Cardiac muscle cell (in vitro differentiated cells and primary cell): Measurements from ENCODE around the gene YJEFN3. TPM values are rescaled to one million over a fixed set of nuclear protein-coding genes. Genes with fewer than 3 reads are reported as not detected.

Source experiments
- DNase-seq, 2 donors: peaks; one replicate each; pipeline versions ENCODE4 v3.0.0 to v3.0.0-alpha.2; 2010 to 2017; ENCODE audit warnings: low read depth in 1 of 2, low spot score in 1 of 2
- H3K27ac ChIP-seq: fragments of 200-600 bp; sonication (generic); 2 replicates; pipeline ENCODE4 v1.5.1; 2016
- H3K27me3 ChIP-seq: fragments of 200-600 bp; sonication (generic); 2 replicates; pipeline ENCODE4 v1.6.0; 2016; ENCODE audit warnings: control low read depth
- H3K36me3 ChIP-seq: fragments of 200-600 bp; sonication (generic); 2 replicates; pipeline ENCODE4 v1.5.1; 2016; ENCODE audit warnings: control low read depth
- H3K4me1 ChIP-seq: fragments of 200-600 bp; sonication (generic); 2 replicates; pipeline ENCODE4 v1.8.1; 2017; ENCODE audit warnings: low read depth, mild to moderate bottlenecking, mixed run types
- H3K4me3 ChIP-seq: fragments of 200-600 bp; sonication (generic); 2 replicates; pipeline ENCODE4 v1.5.1; 2016; ENCODE audit warnings: mild to moderate bottlenecking
- H3K9me3 ChIP-seq: fragments of 200-600 bp; sonication (generic); 2 replicates; pipeline ENCODE4 v1.5.1; 2017; ENCODE audit warnings: low read depth, mild to moderate bottlenecking, control low read depth
- polyA plus RNA-seq: library from polyadenylated mRNA; unstranded; fragments of >200 nt; fragmentation: Nextera tagmentation; extraction: Ambion mirVana; gene quantifications from 2 replicates; pipeline ENCODE4 v1.2.1, GENCODE V29; 2016
- total RNA-seq: library from RNA; depleted of rRNA; stranded (reverse); fragments of >200 nt; gene quantifications from 2 replicates; pipeline ENCODE4 v1.2.3, GENCODE V29; 2016
- TF ChIP-seq, protein P1 (sequence below): IDR thresholded peaks from 2 replicates; pipeline ENCODE4 v1.5.1; 2012; ENCODE audit warnings: low read depth, mild to moderate bottlenecking, low read length

The YJEFN3 gene
- total and polyA plus RNA-seq, 2 experiments from 2014 or later: 12.5 to 29.9 TPM

GRCh38 chr19:19524053-19524452 lies 4.7 kb upstream of the YJEFN3 start:
- H3K4me3 ChIP-seq: no peak overlapping the region
- peaks cover 5% of the 10 kb centered on the region for H3K36me3 ChIP-seq
- DNase-seq: no peak
- H3K27me3 ChIP-seq: no peaks in the 10 kb centered on the region
- TF ChIP-seq, protein P1, sequence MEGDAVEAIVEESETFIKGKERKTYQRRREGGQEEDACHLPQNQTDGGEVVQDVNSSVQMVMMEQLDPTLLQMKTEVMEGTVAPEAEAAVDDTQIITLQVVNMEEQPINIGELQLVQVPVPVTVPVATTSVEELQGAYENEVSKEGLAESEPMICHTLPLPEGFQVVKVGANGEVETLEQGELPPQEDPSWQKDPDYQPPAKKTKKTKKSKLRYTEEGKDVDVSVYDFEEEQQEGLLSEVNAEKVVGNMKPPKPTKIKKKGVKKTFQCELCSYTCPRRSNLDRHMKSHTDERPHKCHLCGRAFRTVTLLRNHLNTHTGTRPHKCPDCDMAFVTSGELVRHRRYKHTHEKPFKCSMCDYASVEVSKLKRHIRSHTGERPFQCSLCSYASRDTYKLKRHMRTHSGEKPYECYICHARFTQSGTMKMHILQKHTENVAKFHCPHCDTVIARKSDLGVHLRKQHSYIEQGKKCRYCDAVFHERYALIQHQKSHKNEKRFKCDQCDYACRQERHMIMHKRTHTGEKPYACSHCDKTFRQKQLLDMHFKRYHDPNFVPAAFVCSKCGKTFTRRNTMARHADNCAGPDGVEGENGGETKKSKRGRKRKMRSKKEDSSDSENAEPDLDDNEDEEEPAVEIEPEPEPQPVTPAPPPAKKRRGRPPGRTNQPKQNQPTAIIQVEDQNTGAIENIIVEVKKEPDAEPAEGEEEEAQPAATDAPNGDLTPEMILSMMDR: no peak
- H3K27ac ChIP-seq: no peak overlapping the region
- H3K4me1 ChIP-seq: peaks cover 11% of the 10 kb centered on the region
- H3K9me3 ChIP-seq: no peaks in the 10 kb centered on the region

DNA sequence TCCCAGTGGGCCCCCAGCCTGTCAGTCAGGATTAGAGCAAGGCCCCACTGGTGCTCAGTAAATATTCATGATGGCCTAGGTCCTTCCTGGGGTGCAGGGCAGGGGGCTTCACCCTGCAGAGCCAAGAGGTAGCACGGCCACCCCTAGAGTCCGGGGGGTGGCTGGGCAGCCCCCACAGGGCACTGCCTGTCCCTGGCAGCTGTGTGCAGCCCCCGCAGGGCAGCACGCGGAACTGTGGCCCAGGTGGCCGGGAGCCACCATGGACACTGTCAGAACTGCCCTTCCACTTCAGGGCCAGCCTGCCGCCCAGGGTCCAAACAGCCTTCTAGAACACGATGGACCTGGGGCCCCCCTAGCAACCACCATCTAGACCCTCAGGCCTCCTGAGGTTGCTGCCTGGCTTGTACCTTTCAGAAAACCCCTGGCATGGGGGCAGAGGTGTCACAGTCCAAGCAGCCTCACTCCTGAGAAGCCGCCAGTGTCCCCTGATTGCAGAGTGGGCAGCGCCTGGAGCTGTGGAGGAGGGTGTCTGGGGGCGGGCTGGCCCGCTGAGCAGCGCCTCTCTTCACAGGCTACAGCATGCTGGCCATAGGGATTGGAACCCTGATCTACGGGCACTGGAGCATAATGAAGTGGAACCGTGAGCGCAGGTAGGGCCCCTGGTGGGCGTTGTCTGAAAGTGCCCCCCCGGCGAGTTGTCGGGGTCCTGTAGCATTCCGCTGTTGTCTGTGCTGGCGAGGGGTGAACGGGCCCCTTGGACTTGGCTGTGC lies 2.9 kb upstream of the YJEFN3 start:
- DNase-seq: no peak
- peaks cover 11% of the 10 kb centered on the region for H3K4me1 ChIP-seq
- H3K9me3 ChIP-seq: no peaks in the 10 kb centered on the region
- peaks cover 3% of the 10 kb centered on the region for H3K36me3 ChIP-seq
- no peak overlapping the region for H3K4me3 ChIP-seq
- H3K27ac ChIP-seq: peak overlapping the region; percentile 60
- TF ChIP-seq, protein P1: no peak
- no peaks in the 10 kb centered on the region for H3K27me3 ChIP-seq

GRCh38 chr19:19526581-19527370 lies 1.9 kb upstream of the YJEFN3 start:
- Histone ChIP-seq H3K27me3 (no peaks in the 10 kb centered on the region), H3K4me3 (no peak overlapping the region), H3K4me1 (peaks cover 11% of the 10 kb centered on the region), H3K36me3 (peaks cover 3% of the 10 kb centered on the region), H3K9me3 (no peaks in the 10 kb centered on the region), H3K27ac (peak overlapping the region; percentile 60)
- TF ChIP-seq, protein P1: no peak
- no peak for DNase-seq

- Histone ChIP-seq H3K36me3 (peaks cover 3% of the 10 kb centered on the region), H3K9me3 (no peaks in the 10 kb centered on the region), H3K4me1 (peaks cover 11% of the 10 kb centered on the region), H3K27ac (no peak overlapping the region), H3K4me3 (no peak overlapping the region), H3K27me3 (no peaks in the 10 kb centered on the region)
- TF ChIP-seq, protein P1: no peak
- no peak for DNase-seq
Observed at GRCh38 chr19:19527371-19527656, 1.4 kb upstream of the YJEFN3 start.

- no peaks in the 10 kb centered on the region for H3K9me3 ChIP-seq
- H3K36me3 ChIP-seq: peaks cover 3% of the 10 kb centered on the region
- TF ChIP-seq, protein P1: no peak
- H3K4me3 ChIP-seq: no peak overlapping the region
- DNase-seq: no peak
- no peaks in the 10 kb centered on the region for H3K27me3 ChIP-seq
- no peak overlapping the region for H3K27ac ChIP-seq
- H3K4me1 ChIP-seq: peaks cover 11% of the 10 kb centered on the region
Observed at GRCh38 chr19:19527674-19528625, 761 bp upstream of the YJEFN3 start.
